GM12801 (cell line): ENCODE measurements around the gene UGT1A4.

Experiments
- TF ChIP-seq, protein P1 (sequence below): IDR thresholded peaks from one replicate; pipeline ENCODE4 v1.5.1; 2011; ENCODE audit warnings: control low read depth; ENCODE audit not compliant: insufficient read length; ENCODE audit errors: extremely low read depth

UGT1A4 gene

DNA sequence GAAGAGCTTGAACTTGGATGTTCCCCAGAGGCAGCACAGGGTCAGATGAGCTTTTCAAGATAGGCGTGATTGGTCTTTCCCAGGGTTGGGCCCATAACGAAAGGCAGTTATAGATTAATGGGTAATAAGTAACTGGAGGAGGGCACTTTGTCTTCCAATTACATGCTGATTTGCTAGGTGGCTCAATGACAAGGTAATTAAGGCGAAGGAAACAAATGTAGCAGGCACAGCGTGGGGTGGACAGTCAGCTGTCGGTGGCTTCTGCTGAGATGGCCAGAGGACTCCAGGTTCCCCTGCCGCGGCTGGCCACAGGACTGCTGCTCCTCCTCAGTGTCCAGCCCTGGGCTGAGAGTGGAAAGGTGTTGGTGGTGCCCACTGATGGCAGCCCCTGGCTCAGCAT lies at the start of gene UGT1A4:
Gene UGT1A4 (plus strand): TSS at position 185 of the 400 bp plus-strand sequence. CDS start 85 bp downstream, at position 270.
- TF ChIP-seq, protein P1, sequence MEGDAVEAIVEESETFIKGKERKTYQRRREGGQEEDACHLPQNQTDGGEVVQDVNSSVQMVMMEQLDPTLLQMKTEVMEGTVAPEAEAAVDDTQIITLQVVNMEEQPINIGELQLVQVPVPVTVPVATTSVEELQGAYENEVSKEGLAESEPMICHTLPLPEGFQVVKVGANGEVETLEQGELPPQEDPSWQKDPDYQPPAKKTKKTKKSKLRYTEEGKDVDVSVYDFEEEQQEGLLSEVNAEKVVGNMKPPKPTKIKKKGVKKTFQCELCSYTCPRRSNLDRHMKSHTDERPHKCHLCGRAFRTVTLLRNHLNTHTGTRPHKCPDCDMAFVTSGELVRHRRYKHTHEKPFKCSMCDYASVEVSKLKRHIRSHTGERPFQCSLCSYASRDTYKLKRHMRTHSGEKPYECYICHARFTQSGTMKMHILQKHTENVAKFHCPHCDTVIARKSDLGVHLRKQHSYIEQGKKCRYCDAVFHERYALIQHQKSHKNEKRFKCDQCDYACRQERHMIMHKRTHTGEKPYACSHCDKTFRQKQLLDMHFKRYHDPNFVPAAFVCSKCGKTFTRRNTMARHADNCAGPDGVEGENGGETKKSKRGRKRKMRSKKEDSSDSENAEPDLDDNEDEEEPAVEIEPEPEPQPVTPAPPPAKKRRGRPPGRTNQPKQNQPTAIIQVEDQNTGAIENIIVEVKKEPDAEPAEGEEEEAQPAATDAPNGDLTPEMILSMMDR: no peak

DNA sequence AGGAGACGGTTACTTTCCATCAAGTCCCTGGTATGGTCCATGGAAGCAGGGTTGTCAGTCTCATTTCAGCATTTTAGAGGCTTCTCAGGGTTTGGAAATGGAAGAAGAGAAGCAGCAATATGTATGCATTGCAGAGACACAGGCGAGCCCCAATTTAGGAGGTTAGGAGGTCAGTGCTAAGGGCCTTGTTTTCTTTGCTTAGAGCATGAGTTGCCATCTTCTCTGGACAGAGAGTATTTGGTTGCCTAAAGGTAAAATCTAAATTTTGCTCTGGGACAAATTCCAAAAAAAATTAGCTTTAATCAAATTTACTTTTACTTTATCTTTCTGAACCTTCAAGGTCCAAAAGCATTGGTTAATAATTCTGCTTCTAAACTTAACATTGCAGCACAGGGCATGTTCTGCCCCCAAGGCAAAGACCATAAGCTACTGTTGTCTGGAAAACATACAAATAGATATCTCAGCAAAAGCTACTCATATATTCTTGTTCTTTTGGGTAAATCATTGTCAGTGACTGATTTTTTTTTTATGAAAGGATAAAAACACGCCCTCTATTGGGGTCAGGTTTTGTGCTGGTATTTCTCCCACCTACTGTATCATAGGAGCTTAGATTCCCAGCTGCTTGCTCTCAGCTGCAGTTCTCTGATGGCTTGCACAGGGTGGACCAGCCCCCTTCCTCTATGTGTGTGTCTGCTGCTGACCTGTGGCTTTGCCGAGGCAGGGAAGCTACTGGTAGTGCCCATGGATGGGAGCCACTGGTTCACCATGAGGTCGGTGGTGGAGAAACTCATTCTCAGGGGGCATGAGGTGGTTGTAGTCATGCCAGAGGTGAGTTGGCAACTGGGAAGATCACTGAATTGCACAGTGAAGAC lies 47.0 kb upstream of the UGT1A4 start, which contains the start of gene UGT1A9:
Gene UGT1A9 (plus strand): TSS at position 609 of the 872 bp plus-strand sequence. CDS start 37 bp downstream, at position 646.
- TF ChIP-seq, protein P1: no peak

DNA sequence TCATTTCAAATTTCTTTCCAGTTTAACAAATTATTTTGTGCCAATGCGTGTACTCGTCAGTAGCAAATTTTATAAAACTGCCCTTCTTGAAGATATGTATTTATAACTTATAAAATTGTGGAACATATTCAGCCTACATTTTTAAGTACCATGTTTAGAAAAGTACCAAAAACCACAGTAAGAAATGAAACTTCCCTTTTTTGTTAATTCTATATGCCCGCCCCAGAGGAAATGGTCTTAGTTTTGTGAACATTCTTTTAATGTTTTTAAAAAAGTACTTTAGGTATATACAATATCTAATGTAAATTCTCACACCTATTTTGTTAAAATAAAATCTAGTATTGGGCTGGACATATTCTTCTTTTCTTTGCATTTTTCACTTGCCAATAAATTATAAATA lies 45.6 kb upstream of the UGT1A4 start:
- TF ChIP-seq, protein P1: no peak

DNA sequence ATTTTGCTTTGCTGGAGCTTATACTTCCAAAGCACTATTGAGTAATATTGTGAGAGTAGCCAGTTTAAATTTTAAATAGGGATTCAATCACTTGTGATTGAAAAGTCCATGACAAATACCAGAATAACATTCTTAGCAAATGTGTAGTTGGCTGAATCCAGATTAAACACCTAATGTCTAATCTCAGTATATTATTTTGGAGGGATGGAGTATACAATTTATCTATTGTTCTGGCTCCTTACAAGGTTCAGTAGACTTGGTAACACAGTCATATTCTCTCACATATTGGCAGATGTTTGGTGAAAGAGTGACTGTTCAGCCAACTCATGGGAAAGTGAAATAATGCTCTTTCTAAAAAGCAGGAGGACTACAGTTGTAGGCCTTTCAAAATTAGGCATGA lies 44.6 kb upstream of the UGT1A4 start:
- TF ChIP-seq, protein P1: no peak

DNA sequence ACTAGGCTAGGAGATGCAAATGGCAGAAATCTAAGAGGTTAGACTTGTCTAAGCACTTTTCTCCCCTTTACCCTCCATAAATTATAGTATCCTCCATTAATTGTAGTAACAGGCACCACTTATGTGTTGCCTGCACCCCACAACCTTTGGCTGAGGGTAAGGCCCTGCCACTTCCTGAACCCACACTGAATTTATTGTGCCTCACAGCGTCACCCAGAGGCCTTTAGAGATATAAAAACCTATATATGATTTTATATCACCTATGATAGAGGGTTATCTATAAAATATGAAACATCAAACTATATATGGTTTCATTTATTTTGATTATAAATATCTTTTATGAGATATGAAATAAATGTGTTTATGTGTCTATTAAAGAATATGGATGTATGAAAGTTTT lies 44.2 kb upstream of the UGT1A4 start:
- TF ChIP-seq, protein P1: no peak

DNA sequence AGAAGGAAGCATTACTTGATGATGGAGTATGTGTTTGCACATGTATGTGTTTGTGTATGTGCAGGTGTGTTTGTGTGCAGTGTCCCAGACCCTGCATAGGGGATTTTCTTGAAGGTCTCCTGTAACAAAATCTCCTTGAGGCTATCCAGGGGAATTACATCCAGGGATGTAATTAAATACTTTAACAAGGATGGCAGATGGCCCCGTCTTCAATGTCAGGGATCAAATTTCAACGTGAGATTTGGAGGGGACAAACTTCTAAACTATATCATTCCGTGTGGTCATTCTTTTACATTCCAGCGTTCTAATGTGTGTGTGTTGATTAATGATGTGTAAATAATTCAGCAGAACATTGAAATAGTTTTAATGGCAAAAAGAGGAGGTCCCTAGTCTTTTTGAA lies 43.5 kb upstream of the UGT1A4 start:
- TF ChIP-seq, protein P1: no peak

DNA sequence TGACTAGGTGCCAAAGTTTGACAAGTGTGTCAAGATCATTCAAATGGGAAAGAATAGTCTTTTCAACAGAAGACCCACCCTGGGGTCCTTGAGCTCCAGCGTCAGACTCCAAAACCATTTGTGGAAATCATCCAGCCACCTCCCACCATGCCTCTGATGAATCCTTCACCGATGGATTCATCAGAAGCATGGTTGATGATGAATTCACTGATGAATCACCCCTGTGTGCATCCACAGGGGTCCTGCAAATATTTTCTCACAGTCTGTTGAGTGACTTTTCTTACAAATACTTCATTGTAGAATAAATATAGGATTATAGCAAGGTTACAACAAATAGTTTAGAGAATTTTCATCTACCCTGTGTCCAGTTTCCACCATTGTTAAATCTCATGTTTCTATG lies 42.5 kb upstream of the UGT1A4 start:
- TF ChIP-seq, protein P1: no peak
